ENCODE results near the gene SMAD9. TPM values are rescaled to one million over a fixed set of nuclear protein-coding genes. Genes with fewer than 3 reads are reported as not detected.

The SMAD9 gene
- total and polyA plus RNA-seq, 2 of the 8 experiments (the other 6 are each of a cell fraction or from before 2014, with no cell fraction given), result 0.45 to 1.0 TPM

DNA sequence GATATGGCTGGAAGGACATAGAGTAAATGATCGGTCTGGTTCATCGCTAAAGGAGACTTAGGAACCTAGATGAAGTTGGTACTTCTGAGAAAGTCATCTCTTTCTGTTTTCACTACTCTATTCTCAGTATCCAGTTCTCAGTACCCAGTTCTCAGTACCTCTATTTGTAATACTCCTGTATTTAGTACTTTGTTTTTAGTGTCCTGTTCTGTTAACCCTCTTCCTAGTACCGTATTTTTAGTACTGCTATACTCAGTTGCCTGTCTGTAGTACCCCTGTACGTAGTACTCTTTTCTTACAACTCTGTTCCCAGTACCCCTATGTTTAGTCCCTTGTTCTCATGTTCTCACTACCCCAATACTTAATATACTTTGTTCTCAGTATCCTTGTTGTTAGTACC, 99.8 kb downstream of the SMAD9 start (continued):
- TF ChIP-seq, protein P1, sequence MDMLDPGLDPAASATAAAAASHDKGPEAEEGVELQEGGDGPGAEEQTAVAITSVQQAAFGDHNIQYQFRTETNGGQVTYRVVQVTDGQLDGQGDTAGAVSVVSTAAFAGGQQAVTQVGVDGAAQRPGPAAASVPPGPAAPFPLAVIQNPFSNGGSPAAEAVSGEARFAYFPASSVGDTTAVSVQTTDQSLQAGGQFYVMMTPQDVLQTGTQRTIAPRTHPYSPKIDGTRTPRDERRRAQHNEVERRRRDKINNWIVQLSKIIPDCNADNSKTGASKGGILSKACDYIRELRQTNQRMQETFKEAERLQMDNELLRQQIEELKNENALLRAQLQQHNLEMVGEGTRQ (IDR thresholded peaks at IDR 0.05; ENCODE audit: low read length), result no peak
- no peak for TF ChIP-seq HDAC6 (IDR thresholded peaks at IDR 0.05; ENCODE audit: low read depth, low read length)
- TF ChIP-seq NANOG (IDR thresholded peaks at IDR 0.05; ENCODE audit: insufficient read depth, low read depth, low read length, poor library complexity, severe bottlenecking), result no peak
- no peak for TF ChIP-seq EGR1 (IDR thresholded peaks at IDR 0.05; ENCODE audit: borderline replicate concordance, low read depth, low read length)
- TF ChIP-seq MAFK (IDR thresholded peaks at IDR 0.05; ENCODE audit: low read depth, low read length), result no peak
- no peak for TF ChIP-seq JUND (IDR thresholded peaks at IDR 0.05; ENCODE audit: low read length)
- TF ChIP-seq EZH2 (IDR thresholded peaks at IDR 0.05; ENCODE audit: low read depth, low read length, severe bottlenecking), result no peak
